GM21447 (cell line): ENCODE results near the gene IGHMBP2.

Experiments
- ATAC-seq: cut with Tn5 transposase; IDR thresholded peaks from one replicate; pipeline ENCODE4 v1.9.1; 2021; ENCODE audit not compliant: unreplicated experiment

The IGHMBP2 gene

DNA sequence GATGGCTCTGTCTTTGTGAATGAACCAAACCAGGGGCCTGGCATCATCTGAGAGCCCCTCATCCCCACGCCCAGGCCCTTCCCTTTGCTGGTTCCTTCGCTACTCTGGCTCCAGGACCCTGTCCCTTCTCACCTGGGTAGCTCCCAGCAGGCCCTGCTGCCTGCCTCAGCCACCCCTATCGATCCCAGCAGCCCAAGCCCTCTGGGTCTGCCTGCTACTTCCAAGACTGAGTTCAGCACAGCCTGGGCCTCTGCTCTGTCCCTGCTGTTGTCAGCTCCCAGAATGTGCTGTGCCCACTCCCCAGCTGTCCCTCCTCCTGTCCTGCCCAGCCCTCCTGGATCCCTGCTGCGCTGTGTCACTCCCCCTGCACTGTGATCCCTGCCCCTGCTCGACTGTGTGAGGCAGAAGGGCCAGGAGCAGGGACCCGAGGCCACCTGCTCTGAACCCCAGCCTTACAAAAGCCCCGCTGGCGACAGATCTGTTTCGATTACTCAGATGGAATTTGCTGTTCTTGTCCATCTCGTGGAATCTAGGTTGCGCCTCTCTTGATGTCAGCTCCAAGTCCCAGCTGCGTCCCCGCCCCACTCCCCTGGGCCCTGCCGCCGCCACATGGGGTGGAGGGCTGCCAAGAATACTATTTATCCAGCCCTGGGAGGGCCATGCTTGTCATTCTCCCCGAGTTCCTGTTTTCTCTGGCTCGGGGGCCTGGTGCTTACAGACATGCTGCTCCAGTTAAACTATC is 13.0 kb upstream of the IGHMBP2 start:
- ATAC-seq = no peak

DNA sequence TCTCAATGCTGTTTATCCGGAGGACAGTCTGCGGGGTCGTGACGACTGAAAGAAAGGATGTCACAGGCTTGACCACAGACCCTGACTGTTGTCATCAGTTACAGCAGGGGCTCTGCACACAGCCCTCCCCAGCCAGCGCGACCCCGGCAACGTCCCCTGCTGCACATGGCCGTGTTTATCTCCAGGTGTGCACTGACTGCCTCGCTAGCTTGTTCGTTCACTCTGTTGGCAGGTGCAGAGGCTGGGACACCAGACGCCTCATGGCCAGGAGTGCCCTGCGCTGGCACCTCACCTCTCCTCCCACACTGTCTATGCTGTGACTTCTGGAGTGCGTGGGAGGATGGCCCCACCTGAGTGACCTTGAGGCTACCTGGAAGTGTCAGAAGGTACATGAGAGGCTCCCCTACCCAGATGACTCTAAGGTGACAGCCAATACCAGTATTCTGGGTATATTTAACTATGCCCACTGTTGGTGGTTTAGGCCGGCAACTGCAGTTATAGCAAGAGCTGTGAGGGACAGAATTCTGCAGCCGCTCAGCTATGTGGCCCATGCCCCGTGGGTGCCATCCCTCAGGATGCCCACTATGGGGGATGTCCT is 12.2 kb upstream of the IGHMBP2 start:
- ATAC-seq = no peak

- ATAC-seq = no peak
Measured at GRCh38 chr11:68892576-68892975, 11.1 kb upstream of the IGHMBP2 start.

- no peak for ATAC-seq
Measured at GRCh38 chr11:68893282-68893681, 10.4 kb upstream of the IGHMBP2 start.

DNA sequence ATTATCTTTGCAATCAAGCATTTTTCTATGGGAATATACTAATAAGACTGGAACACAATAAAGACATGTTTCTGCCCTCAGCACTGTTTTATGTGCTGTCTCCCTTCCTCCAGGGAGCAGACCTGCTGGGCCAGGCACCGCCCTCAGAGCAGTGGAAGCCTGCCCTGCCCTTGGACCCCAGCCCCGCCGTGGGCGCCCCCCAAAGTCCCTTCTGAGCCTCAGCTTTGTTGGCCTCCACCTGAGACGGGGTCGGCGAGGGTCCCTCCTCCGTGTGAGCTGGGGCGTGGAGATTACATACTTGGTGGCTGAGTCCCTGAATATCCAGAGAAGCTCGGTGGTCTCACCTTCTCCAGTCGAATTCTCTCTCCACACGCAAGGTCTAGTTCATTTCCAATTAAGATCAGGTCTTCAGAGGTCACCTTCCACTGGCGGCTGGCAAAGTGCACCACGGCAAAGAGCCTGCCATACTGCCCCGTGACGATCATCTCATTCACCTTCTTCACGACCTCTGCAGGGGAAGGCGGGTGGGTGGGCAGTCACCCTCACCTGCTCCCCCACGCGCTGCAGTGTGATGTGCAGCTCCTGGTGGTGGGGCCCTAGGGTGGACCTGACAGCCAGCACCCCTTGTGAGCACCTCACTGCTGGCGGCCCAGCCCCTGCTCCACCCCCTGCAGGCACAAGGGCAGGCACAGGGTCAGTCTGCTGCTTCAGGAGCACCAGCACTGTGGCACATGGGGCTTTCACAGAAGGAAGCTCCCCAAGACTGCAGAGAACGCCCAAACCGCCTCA is 7.3 kb upstream of the IGHMBP2 start:
- no peak for ATAC-seq

DNA sequence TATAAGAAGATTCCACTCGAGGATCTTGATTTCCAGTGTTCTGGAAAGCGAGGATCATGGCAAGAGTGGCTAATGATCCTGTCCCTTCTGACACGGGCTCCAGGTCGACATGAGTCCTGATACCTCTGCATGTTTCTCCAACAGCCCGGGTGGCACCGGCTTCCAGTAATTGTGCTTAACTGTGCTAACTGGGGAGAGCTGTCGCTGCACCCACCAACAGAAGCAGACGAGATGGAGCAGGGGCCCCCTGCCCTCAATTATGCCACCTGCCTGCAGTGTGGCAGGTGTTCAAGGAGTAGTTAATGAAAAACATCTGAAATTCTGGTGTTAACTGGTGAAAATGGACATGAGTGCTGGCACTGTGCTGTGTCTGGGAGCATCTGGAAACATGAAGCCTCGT is 6.2 kb upstream of the IGHMBP2 start:
- ATAC-seq = no peak

DNA sequence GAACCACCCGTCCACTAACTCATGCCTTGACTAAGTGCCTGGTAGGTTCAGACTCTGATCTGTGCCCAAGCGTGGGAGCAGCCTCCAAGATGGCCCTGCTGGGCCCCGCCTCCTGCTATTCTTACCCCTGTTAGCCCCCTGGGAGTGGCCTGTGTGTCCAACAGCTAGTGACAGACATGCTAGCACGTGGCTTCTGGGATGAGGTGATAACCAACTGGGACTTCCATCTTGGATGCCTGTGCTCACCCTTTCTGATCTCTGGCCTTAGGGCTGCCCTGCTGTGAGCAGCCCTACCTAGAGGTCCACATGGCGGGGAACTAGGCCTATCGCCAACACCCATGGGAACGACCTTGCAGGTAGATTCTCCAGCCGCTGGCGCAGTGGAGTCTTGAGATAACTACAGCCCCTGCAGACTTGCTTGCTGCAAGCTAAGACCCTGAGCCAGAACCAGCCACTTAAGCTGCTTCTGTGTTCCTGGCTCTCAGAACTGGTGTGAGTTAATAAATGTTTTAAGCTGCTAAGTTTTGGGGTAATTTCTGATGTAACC is 2.8 kb upstream of the IGHMBP2 start:
- ATAC-seq = no peak

DNA sequence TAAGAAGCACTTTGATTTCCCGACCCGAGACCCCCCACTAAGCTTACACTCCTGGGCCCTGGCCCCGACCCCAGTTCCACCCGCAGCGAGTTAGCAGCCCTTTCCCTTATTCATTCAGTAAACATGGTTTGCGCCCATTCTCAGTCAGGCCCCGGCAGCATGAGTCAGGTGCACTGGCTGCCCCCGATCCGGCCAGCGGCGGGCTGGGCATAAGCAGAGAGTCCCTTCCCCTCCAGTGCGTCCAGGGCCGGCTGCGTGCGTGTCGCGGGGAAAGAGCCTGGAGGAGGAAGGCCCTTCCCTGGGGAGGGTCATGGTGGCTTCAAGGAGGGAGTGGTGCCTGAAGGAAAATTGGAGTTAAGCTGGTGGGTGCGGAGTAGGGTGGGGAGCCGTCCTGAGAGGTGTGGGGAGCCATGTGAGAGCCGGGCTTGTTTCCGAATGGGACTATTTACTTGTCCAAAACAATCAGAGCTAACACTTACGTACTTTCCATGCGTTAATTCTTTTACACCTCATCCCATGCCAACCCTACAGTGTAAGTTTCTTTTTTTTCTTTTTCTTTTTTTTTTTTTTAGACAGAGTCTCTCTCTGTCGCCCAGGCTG is 657 bp downstream of the IGHMBP2 start:
- ATAC-seq = peak; percentile 24

DNA sequence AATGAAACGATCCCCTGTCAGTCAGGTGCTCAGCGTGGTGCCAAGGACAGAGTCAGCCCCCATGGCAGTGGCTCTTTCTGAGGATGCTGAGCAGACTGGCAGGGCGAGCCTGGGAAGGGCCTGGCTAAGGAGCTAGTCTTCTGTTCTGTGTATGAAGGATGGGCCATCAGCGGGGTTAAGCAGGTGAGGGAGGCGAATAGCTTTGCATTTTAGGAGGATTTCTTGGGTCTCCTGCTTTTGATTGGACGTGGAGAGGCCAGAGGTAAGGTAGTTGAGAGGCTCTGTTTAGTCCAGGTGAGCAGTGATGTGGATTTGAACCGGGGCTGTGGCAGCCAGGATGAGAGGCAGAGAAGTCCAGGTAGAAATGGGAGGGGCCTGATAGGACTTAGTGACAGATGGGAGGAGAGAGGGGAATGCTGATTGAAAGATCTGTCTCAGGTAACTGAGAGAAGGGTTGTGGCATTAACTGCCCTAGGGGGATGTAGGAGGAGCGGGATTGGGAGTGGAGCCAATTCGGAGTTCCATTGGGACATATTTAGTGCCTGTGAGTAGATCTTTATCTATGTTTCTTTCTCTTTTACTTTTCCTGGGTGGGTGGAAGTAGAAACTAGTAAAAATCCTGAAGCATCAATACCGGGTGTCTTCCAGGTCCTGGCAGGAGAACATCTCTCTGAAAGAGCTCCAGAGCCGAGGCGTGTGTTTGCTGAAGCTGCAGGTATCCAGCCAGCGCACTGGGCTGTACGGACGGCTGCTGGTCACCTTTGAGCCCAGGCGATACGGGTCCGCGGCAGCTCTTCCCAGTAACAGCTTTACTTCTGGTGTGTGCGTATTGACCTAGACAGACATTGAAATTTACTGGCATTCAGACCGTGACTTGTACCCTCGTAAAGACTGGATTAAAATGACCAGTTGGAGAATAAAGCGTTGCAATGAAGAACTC is 2.0 kb downstream of the IGHMBP2 start:
- ATAC-seq = no peak

- ATAC-seq = no peak
Measured at GRCh38 chr11:68908273-68908672, 4.6 kb downstream of the IGHMBP2 start.

- ATAC-seq = no peak
Measured at GRCh38 chr11:68910965-68911364, 7.3 kb downstream of the IGHMBP2 start.

- no peak for ATAC-seq
Measured at GRCh38 chr11:68911731-68912130, 8.0 kb downstream of the IGHMBP2 start.

DNA sequence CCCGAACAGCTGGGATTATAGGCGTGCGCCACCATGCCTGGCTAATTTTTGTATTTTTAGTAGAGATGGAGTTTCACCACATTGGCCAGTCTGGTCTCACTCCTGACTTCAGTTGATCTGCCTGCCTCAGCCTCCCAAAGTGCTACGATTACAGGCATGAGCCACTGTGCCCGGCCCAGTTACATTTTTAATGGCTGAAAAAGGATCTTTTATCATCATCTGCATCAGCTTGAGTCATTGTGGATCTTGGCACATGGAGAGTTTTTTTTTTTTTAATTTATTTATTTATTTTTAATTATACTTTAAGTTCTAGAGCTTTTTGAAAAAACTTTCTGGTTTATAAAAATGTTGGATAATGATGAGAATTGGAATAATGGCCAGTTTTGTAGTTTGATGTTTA is 8.6 kb downstream of the IGHMBP2 start:
- no peak for ATAC-seq

DNA sequence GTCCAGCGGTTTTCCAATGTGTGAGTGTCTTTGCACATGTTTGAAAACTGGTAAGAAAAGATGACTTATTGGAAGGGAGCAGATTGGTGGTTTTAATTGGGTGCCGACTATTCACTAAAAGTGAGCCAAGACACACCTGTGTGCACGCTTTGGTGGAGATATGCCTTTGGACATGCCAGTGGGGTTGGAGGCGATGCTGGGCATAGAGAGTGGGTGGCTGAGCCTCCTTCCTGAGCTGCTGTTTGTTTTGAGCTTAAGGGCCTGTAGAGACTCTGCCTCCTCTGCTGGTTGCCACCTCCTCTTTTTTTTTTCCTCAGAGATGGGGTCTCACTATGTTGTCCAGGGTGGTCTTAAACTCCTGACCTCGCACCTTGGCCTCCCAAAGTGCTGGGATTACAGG is 9.5 kb downstream of the IGHMBP2 start:
- ATAC-seq = no peak

DNA sequence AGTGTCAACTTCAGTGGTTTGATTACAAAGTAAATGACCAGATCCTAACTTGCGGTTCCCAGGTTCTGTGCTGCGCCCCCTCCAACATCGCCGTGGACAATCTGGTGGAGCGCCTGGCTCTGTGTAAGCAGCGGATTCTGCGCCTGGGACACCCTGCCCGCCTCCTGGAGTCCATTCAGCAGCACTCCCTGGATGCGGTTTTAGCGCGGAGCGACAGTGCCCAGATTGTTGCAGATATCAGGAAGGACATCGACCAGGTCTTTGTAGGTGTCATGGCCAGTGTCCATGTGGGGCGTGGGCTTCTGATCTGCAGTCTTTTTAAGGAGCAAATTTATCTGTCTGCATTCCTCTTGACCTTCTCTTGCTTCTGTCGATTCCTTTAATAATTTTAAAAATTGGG is 11.1 kb downstream of the IGHMBP2 start:
- no peak for ATAC-seq

- ATAC-seq = no peak
Measured at GRCh38 chr11:68916439-68916838, 12.7 kb downstream of the IGHMBP2 start.

DNA sequence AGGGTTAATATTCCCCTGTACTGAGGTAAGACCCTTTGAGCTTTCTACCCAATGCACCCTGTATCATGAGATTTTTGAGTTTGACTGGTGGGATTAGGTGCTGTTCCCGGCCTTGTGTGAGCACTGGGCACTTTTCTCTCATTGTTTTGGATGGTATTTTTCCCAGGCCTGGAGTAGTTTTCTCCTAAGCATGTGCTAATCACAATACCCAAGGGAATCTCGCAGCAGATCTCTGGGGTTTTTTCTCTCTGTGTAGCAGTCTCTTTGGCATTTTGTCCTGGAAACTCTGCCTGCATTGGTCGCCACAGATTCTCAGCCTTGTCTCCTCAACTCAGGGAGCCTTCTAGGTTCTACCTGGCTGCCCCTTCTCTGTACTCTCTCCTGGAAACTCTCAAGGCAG is 19.9 kb downstream of the IGHMBP2 start:
- ATAC-seq = no peak

DNA sequence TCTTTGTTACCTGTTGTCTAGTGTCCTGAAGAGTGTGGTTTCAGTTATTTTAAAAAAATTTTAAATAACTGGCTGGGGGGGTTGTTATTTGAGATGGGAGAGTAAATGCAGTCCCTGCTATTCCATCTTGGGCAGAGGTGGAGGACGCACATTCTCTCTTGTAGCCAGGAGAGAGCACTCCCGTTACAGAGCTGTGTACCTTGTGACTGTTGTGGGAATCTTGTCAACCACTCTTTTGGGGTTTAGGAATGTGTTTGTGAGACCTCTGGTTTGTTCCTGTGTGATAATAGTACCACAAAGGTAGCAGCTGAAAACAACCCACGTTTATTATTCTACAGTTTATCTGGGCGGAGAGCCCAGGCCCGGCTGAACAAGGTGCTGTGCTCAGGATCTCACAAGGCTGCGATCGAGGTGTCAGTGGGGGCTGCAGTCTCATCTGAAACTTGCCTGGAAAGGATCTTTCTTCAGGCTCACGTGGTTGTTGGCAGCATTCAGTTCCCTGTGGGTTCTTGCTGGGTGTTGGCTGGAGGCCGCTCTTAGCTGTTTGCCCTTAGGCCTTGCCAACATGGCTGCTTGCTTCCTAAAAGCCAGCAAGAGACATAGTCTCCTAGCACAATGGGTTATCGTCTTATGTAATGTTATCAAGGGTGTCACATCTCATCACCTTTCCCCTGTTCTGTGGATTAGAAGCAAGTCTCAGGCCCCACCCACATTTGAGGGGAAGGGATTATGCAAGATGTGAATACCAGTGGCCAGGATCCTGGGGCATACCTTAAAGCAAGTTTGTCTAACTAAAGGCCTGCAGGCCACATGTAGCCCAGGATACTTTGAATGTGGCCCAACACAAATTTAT is 20.6 kb downstream of the IGHMBP2 start:
- ATAC-seq = no peak

GRCh38 chr11:68925611-68926010 is 21.9 kb downstream of the IGHMBP2 start:
- ATAC-seq = no peak
